Endothelial cell of umbilical vein (primary cell): Measurements from ENCODE around the gene EIF2B4. TPM values are rescaled to one million over a fixed set of nuclear protein-coding genes. Genes with fewer than 3 reads are reported as not detected.

Experiments
- BruUV-seq: library from RNA; stranded (reverse); fragments of 400-500 nt; replicated peaks from 2 replicates; lab custom pipeline; 2021; lab: Mats Ljungman, UMichigan
- CTCF ChIA-PET: fragments of 300-600, 350-600 bp; sonication (Branson Sonifier 250); formaldehyde crosslinking; loops from one replicate; lab custom pipeline; 2021; ENCODE audit warnings: antibody characterized with exemption, inconsistent platforms; lab: Charles Lee
- POLR2A ChIA-PET: fragments of 300-600, 350-600 bp; sonication (Branson Sonifier 250); formaldehyde crosslinking; loops from one replicate; lab custom pipeline; 2021; ENCODE audit warnings: antibody characterized with exemption, inconsistent platforms; lab: Charles Lee
- DNase-seq: peaks from one replicate; pipeline ENCODE4 v3.0.0-alpha.2; 2011; ENCODE audit warnings: low read depth, low spot score
- FAIRE-seq: peaks from 2 replicates; lab custom pipeline; 2011; peaks lifted over from hg19 to GRCh38; lab: Jason Lieb, UNC
- H2AFZ ChIP-seq: 2 replicates; pipeline ENCODE4 v1.6.0; 2012; ENCODE audit warnings: low read depth, low read length, control low read depth, inconsistent platforms
- H3K27ac ChIP-seq: 2 replicates; pipeline ENCODE4 v1.5.1; 2011; ENCODE audit warnings: low read depth, mild to moderate bottlenecking, control low read depth, low read length, moderate library complexity; ENCODE audit not compliant: insufficient read depth
- H3K27me3 ChIP-seq, 2 experiments: 2 replicates each; pipeline versions ENCODE4 v1.6.0 to v1.6.1; 2011; ENCODE audit warnings: low read length in 2 of 2, mixed read lengths in 1 of 2; ENCODE audit not compliant: control insufficient read depth in 2 of 2, insufficient read depth in 2 of 2
- H3K36me3 ChIP-seq, 2 experiments: 2 replicates in 1 of 2; 3 replicates in 1 of 2; pipeline ENCODE4 v1.5.1; 2011; ENCODE audit warnings: low read length in 2 of 2, mild to moderate bottlenecking in 1 of 2, moderate library complexity in 1 of 2; ENCODE audit not compliant: control insufficient read depth in 2 of 2, insufficient read depth in 2 of 2; ENCODE audit errors: extremely low read depth in 1 of 2
- H3K4me1 ChIP-seq: 3 replicates; pipeline ENCODE4 v1.5.1; 2011; ENCODE audit warnings: mild to moderate bottlenecking, low read length; ENCODE audit not compliant: control insufficient read depth, insufficient read depth; ENCODE audit errors: extremely low read depth
- H3K4me2 ChIP-seq: 2 replicates; pipeline ENCODE4 v1.6.1; 2011; ENCODE audit warnings: low read length, control low read depth, mixed read lengths; ENCODE audit not compliant: insufficient read depth
- H3K4me3 ChIP-seq, 3 experiments: fragments of 200-600 bp in 1 of 3; sonication (generic), shearing (Covaris generic) in 1 of 3; replicated peaks in 1 of 3; 2 replicates each; pipeline ENCODE4 v1.5.1; 2011 to 2016; ENCODE audit warnings: control low read depth in 3 of 3, low read length in 3 of 3, mild to moderate bottlenecking in 2 of 3, inconsistent platforms in 1 of 3, low read depth in 1 of 3, moderate library complexity in 1 of 3; ENCODE audit not compliant: insufficient read depth in 1 of 3
- H3K79me2 ChIP-seq: 2 replicates; pipeline ENCODE4 v1.6.0; 2012; ENCODE audit warnings: low read length, inconsistent platforms; ENCODE audit not compliant: control insufficient read depth, insufficient read depth
- H3K9ac ChIP-seq: replicated peaks from 2 replicates; pipeline ENCODE3; 2011; ENCODE audit warnings: low read length, control low read depth; ENCODE audit not compliant: insufficient read depth; ENCODE audit errors: extremely low read depth
- H3K9me1 ChIP-seq: replicated peaks from 3 replicates; pipeline ENCODE4 v1.6.0; 2011; ENCODE audit warnings: mild to moderate bottlenecking, low read length; ENCODE audit not compliant: control insufficient read depth, insufficient read depth; ENCODE audit errors: extremely low read depth
- H3K9me3 ChIP-seq: replicated peaks from 2 replicates; pipeline ENCODE4 v1.5.1; 2012; ENCODE audit warnings: low read length, inconsistent platforms; ENCODE audit not compliant: control insufficient read depth, insufficient read depth
- H4K20me1 ChIP-seq: replicated peaks from 2 replicates; pipeline ENCODE3; 2011; ENCODE audit warnings: mild to moderate bottlenecking, low read length; ENCODE audit not compliant: control insufficient read depth, insufficient read depth; ENCODE audit errors: extremely low read depth
- EZH2 ChIP-seq: IDR thresholded peaks from 2 replicates; pipeline ENCODE4 v1.6.1; 2012; ENCODE audit warnings: borderline replicate concordance, low read depth, mild to moderate bottlenecking, moderate library complexity, low read length, inconsistent platforms; ENCODE audit not compliant: severe bottlenecking
- FOS ChIP-seq: IDR thresholded peaks from 2 replicates; pipeline ENCODE4 v1.6.1; 2011; ENCODE audit warnings: mild to moderate bottlenecking, low read length, moderate library complexity, borderline replicate concordance; ENCODE audit not compliant: insufficient read depth
- GATA2 ChIP-seq: IDR thresholded peaks from 2 replicates; pipeline ENCODE4 v1.7.0; 2011; ENCODE audit warnings: low read depth, mild to moderate bottlenecking, moderate library complexity, mixed read lengths, low read length; ENCODE audit not compliant: insufficient read length, insufficient read depth
- JUN ChIP-seq: IDR thresholded peaks from 2 replicates; pipeline ENCODE4 v1.6.1; 2011; ENCODE audit warnings: borderline replicate concordance, low read depth; ENCODE audit not compliant: insufficient read length, insufficient read depth
- MAX ChIP-seq: IDR thresholded peaks from 2 replicates; pipeline ENCODE4 v1.6.1; 2011; ENCODE audit not compliant: insufficient read depth, insufficient read length
- MYC ChIP-seq: IDR thresholded peaks from one replicate; pipeline ENCODE4 v1.6.1; 2011; ENCODE audit warnings: mild to moderate bottlenecking, low read depth, low read length
- POLR2A ChIP-seq: IDR thresholded peaks from 2 replicates; pipeline ENCODE4 v1.6.1; 2012; ENCODE audit warnings: low read depth, mild to moderate bottlenecking, control low read depth, low read length
- POLR2AphosphoS5 ChIP-seq: IDR thresholded peaks from 2 replicates; pipeline ENCODE4 v1.6.1; 2012; ENCODE audit warnings: low read depth, mild to moderate bottlenecking, control low read depth, low read length, moderate library complexity; ENCODE audit not compliant: insufficient read depth
- dilution Hi-C: fragments of 300-500 bp; cut with MboI; formaldehyde crosslinking; loops from one replicate; pipeline ENCODE4 v1.15.0; 2019; ENCODE audit warnings: low sequenced_read_pairs; ENCODE audit not compliant: extremely low pct_ligation_motif_present
- intact Hi-C: fragments of 100-400 bp; cut with micrococcal nuclease; formaldehyde crosslinking; loops from one replicate; pipeline ENCODE4 v1.10.0; 2022
- polyA plus RNA-seq, 4 experiments: library from polyadenylated mRNA; depleted of rRNA in 3 of 4; stranded (reverse) in 3 of 4; unstranded in 1 of 4; fragments of >200 nt; gene quantifications; 2 replicates each; pipeline versions ENCODE4 v1.2.1 to v1.2.3, GENCODE V29; 2011 to 2012; ENCODE audit warnings: missing spikeins in 1 of 4
- total RNA-seq: library from RNA; stranded (reverse); gene quantifications from 2 replicates; pipeline ENCODE4 v1.2.3, GENCODE V29; 2021
- TF ChIP-seq, protein P1 (sequence below), 2 donors: IDR thresholded peaks; 1 replicate in 1 of 2; 2 replicates in 1 of 2; pipeline ENCODE4 v1.5.1; 2011; ENCODE audit warnings: low read length in 2 of 2, mild to moderate bottlenecking in 2 of 2, moderate library complexity in 2 of 2, control low read depth in 1 of 2, inconsistent platforms in 1 of 2, low read depth in 1 of 2; ENCODE audit not compliant: insufficient read depth in 1 of 2; ENCODE audit errors: extremely low read depth in 1 of 2

The EIF2B4 gene
- total and polyA plus RNA-seq, 2 donors (not counting 3 experiments of a cell fraction or from before 2014, with no cell fraction given) = 43.7 to 63.2 TPM

GRCh38 chr2:27400348-27401135, 30.4 kb upstream of the EIF2B4 start:
- Histone ChIP-seq H3K36me3 (peaks cover 0 to 7% of the 10 kb centered on the region in 2 experiments), H3K79me2 (peaks cover 97% of the 10 kb centered on the region), H3K27me3 (no peaks in the 10 kb centered on the region), H3K9me1 (no peaks in the 10 kb centered on the region), H3K4me3 (no peak overlapping the region), H3K27ac (no peak overlapping the region), H3K4me1 (no peaks in the 10 kb centered on the region), H3K9ac (no peak overlapping the region), H3K4me2 (no peak overlapping the region), H2AFZ (no peak overlapping the region), H4K20me1 (peaks cover 8% of the 10 kb centered on the region), H3K9me3 (no peaks in the 10 kb centered on the region)
- DNase-seq (no peak), FAIRE-seq (no peak)
- TF ChIP-seq JUN = no peak
- no peak for TF ChIP-seq POLR2AphosphoS5
- TF ChIP-seq GATA2 = no peak
- TF ChIP-seq MYC = no peak
- TF ChIP-seq EZH2 = no peak
- TF ChIP-seq POLR2A = no peak
- TF ChIP-seq FOS = no peak
- TF ChIP-seq, protein P1, sequence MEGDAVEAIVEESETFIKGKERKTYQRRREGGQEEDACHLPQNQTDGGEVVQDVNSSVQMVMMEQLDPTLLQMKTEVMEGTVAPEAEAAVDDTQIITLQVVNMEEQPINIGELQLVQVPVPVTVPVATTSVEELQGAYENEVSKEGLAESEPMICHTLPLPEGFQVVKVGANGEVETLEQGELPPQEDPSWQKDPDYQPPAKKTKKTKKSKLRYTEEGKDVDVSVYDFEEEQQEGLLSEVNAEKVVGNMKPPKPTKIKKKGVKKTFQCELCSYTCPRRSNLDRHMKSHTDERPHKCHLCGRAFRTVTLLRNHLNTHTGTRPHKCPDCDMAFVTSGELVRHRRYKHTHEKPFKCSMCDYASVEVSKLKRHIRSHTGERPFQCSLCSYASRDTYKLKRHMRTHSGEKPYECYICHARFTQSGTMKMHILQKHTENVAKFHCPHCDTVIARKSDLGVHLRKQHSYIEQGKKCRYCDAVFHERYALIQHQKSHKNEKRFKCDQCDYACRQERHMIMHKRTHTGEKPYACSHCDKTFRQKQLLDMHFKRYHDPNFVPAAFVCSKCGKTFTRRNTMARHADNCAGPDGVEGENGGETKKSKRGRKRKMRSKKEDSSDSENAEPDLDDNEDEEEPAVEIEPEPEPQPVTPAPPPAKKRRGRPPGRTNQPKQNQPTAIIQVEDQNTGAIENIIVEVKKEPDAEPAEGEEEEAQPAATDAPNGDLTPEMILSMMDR (IDR thresholded peaks at IDR 0.05; ENCODE audit: extremely low read depth in 1 of 2, insufficient read depth in 1 of 2, low read depth in 1 of 2, low read length in 2 of 2) = no peak
- no peak for TF ChIP-seq MAX
- intact Hi-C loops = no loop called here
- ChIA-PET CTCF (interaction anchor here (0.9 to 1.6 kb wide), 2 partner anchors 9 to 283 kb away, joined by 3 to 4 read pairs; partner anchors contain the start of gene PPM1G), POLR2A (no interaction called here)
- BruUV-seq = no TSS peak
- dilution Hi-C loops = no loop called here
